Amniotic stem cell (primary cell): ENCODE data around the gene PRR23E.

Experiments
- DNase-seq: peaks from one replicate; lab custom pipeline; 2025; lab: John Stamatoyannopoulos, UW

Gene PRR23E, protein sequence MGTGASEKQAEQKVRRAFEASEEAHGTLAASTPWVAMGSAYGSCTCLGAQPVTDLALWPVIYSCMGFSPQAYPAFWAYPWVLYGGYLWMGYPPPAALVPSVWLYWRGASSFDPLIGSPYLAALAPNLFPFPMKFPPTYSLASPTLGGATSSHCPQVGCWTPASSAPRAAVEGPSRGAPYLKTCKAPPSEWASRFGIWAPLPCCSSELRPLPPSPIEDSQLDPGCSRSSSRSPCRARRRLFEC

DNA sequence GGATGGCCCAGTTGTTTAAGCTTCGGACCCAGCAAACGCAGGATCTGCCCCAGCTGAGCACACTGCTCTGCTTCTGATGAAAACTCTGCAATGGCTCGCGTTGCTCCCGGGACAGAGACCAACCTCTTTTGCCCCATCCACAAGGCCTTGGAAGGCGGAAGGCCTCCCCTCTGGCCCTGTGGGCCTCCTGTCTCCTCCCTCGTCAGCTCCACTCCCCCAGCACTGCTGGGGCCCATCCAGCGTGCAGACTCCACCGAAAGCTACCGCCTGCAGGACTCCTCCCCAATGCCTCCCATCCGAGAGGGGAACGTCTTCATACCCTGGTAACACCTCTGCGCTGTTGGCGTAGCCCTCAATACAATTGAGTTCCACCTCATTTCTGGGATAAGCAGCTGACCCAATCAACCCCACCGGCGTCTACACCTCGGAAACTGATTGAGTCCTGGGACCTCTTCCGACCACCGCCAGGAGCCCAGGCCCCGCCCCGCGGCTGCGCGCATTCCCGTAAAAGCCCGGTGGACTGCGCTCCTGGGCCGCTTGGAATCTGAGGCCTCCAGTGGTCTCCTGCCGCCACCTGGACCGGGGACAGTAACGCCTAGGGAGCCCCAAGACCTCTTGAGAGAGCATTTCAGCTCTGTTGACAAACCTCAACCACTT lies at the start of gene PRR23E:
Gene PRR23E, plus strand, starts transcription at position 556 of the 657 bp plus-strand sequence. CDS start 3,555 bp downstream, outside the sequence.
- no peak for DNase-seq

DNA sequence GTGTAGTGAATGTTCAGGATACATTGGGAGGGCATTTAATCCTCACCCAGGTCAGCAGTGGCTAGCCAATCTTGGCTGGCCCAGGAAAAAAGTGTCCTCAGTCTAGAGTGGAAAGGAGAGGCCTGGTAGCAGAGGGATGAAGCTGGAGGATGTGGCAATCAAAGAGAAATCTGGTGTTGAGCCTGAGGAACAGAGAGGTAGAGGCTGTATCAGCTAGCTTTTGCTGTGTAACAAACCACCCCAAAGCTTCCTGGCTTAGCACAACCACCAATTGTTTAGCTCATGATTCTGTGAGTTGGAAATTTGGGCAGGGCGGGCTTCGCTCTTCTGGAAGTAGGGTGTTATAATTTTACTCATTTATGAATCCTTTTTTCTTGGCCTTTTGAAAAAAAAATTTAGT lies 49.8 kb upstream of the PRR23E start:
- no peak for DNase-seq

DNA sequence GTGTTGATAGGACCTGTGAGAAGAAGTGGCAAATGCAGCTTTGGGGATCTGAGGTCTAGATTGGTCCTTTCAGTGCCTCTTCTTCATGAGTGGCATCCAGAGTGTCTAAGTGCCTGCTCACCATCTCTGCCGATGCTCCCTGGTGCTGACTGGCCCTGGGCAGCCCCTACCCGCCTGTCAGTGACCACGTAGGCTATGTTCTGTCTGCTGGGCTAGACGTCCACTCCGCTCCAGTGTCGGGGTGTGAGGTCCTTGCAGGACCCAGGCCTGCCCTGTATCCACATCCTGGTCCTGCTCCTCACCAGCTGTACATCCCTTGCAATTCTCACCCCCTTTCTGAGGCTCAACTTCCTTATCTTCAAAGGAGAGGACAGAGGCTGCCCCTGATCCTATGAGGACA lies 48.3 kb upstream of the PRR23E start:
- no peak for DNase-seq

DNA sequence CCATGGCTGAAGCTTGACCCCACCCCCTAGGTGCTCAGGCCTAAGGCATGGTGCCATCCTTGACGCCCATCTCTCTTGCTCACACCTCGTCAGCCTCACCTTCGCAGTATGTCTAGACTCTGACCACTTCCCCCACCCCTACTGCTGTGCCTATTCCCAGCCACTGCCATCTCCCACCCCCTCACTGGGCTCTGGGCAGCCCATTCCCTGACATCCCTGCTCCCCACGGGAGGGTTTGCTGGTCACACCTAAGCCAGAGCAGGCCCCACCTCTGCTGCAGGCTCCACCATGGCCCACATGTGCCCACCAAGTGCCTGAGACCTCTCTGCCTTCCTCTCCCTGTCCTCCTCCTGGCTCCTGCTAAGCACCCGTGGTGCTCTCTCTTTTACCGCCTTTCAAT lies 47.7 kb upstream of the PRR23E start:
- DNase-seq = no peak

DNA sequence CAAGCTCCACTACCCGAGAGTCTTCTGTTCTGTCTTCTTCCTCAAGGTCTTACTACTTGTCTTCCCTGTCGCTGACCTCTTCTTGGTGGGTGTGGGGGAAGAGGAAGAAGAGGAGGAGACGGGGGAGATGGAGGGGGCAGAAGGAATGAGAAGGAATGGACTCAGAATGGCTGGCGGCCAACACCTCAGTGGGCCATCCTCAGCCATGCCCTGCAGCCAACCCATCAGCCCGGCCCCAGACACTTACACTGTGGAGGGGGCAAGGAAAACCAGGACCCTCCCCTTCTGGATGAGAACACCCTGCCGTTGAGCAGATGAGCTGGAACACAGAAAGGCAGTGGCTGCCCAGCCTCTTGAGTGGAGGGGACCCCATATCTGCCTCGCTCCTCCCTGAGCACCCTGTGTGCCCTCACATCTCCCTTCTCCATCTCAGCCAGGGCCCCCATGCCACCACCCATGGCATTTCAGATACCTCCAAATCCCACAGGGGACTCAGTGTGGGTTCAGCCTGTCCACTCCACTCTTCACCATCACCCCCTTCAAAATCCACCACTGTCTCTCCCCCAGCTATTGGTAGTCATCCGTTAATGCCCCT lies 45.5 kb upstream of the PRR23E start:
- DNase-seq = no peak

DNA sequence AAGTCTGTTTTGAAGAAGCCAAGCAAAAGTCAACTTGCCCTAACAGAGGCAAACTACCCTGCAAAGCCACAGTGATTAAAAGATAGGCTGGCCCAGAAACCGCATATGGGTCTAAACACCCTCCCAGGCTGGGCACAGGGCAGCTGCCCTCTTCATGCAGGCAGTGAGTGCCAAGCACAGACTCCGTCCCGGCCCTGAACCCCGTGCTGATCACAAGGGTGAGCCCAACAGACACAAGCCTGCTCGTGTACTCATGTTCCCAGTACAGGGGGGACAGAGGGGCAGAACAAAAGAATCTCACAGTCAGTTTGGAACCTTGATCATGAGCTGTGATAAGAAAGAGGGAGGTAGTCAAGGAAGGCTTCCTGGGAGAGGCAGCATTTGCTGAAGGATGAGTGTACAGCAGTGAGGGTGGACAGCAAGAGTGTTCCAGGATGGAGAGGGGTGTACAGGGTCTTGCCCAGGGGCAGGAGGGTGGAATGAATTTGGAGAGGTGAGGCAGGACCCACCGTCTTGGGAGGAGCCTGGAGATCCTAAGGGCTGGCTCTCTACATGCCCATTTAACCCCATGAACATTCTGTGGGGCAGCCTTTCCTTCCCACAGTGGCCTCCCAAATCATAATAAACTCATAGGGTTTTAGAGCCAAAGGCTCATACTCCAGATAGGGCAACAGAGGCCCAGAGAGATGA lies 43.2 kb upstream of the PRR23E start:
- DNase-seq = no peak

DNA sequence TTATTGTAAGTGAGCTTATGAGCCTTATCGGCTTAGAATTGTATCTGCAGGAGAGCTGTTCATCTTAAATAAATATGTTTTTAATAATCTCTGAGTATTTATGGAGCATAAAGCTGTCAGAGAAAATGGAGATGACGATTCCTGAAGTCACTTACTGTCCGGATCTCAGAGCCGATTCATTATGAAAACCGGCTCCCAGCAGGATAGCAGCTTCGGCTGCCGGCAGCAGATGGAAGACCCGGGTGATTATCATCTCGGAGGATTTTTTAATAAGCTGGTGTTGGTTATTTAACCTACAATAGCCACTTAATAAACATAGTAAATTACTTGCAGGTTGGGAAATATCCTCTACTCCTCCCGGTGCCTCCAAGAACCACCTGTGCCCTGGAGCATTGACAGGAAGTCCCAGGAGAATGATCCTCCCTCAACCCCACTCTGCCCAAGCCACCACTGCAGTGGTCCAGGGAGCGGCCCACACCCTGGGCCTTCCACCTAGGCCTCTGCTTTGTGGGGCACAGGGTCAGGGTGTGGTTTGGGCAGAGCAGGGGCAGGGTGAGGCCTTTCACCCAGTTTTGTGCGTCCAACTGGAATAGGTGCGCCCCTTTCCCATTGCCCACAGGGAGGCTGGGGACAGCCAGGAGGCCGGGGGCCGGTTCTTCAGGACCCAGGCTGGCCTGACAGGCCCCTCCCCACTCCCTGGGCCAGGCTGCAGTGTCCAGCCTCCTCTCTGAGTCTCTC lies 42.2 kb upstream of the PRR23E start:
- DNase-seq = no peak

DNA sequence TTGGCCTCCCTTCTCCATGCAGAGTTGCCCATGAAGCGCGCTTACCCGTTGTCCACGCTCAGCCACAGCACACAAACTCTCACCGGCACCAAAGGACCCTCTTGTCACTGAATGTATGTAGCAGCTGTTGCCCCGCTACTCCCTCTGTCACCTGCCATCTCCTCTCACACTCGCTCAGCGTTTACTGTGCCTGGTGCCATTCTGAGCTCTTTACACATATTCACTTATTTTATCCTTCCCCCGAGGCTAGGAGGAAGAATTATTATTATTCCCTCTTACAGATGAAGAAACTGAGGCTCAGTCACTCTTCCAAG lies 41.7 kb upstream of the PRR23E start:
- DNase-seq = no peak

DNA sequence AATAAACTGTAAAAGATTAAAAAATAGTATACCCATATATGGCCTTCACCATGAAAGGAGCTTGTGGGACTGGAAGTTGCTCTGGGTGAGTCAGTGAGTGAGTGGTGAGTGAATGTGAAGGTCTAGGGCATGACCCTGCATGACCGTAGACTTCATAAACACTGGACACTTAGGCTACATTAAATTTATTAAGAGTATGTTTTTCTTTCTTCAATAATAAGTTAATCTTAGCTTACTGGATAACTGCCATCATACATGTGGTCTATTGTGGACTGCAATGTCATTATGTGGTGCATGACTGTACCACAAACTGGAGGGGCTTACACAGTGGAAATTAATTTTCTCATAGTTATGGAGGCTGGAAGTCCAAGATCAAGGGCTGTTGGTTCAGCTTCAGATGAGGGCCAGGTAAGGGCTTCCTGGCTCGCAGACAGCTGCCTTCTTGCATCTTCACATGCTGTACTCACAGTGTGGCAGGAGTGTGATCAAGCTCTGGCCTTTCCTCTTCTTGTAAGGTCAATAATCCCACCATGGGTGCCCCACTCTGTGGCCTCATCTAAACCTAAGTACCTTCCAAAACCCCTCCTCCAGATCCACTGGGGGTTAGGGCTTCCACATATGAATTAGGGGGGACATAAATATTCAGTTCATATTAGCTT lies 40.8 kb upstream of the PRR23E start:
- no peak for DNase-seq

DNA sequence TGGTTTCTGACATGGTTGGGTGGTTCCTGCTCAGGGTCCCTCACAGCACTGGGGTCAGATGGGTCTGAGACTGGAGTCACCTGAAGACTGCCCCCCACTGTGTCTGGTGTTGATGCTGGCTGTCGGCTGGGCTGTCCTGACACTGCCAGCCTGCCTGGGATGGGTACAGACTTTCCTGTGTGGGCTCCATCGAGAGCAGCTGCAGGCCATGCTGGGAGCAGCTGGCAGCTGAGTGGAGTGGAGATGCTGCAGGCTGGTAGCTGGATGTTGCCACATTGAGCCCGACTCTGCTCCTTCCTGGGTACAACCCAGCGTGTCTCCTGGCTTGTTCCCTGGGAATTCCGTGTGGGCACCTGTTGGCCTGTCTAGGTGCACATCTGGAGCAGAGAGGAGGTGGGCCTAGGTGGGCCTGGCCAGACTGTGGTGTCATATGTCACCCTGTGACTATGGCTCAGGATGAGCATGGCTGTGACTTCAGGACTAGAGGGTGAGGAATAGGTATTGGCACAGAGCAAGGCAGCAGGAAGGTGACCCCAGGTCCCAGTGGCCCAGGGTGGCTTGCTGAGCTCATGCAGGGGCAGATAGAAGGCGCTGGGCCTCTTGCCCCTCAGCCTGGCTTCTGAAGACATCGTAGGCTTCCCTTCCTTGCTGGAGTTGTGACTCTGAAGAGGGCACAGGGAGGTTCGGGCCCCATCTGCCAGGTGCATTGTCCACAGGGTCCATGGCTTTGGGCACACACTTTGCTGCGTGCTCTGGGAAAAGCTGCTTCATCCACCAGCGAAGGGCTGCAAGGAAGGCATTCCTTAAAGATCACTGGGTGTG lies 40.0 kb upstream of the PRR23E start:
- DNase-seq = no peak

DNA sequence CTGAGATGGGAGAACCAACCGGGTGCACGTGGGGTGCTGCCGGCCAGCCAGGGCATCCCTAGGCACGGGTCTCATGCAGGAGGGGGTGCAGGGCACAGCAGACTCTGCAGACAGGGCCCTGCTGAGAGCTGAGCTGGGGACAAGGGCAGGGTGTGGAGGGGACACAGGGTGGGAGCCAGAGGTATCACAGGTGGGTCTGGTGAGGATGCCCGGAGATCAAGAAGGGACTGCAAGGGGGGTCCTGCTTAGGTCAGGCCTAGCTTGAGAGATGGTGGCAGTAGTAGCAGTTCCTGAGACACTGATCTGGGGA lies 39.5 kb upstream of the PRR23E start:
- DNase-seq = no peak

DNA sequence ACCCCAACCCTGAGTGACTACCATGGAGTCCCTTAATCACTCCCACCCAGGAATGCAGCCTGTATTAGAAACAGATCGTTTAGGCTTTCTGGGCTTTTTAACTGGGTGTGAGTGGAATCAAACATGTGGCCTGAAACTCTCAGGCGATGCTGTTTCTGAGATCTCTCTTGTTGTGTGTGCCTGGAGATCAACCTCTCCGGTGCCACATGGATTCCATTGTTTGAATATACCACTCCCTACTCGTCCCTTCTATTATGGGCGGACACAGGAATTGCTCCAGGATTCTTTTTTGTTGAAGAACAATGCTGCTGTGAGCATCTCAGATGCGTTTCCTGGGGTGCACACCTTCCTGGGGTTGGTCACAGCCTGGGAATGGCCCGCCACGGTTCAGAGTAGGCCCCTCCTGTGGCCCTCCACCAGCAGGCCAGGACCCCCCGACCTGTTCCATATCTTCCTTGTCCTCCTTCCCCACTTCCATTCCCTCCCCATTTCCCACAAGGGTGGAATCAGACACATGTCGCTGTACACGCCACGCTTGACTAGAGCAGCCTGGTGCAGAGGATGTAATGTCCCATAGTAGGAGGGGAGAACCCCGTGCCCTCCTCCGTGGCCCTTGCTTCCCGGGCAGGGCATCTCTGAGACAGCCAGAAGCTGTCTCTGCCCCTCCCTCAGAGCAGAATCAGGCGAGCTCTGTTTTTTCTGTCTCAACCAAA lies 36.4 kb upstream of the PRR23E start:
- DNase-seq = no peak

DNA sequence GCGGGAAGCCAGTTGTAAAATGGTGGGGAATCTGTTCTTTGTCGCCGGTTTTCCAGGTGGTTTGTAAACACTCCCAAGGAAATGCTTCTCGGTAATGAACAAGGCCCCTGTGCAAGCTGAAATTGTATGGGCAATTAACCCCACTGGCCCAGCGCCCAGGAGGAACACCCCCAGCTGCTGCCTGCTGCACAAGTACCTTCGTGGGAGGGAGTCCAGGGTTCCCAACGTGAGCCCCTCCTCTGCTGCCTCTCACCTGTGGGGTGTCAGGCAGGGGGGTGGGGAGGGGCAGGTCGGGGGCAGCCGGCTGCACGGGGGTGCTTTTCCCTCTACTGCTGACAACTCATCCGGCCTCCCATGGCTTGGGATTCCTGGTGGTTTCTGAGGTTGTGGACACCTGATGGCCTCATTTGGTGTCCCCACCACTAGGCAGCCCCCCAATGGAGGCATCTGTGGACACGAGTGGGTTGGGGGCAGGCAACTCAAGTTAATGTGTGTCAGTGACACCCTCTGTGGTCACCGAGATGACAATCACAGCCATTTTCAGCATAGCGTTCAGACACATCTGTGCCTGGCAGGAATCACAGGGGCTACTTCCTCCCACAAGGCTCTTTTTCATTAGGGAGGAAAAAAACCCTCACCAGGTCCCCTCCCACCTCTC lies 35.6 kb upstream of the PRR23E start:
- DNase-seq = no peak

DNA sequence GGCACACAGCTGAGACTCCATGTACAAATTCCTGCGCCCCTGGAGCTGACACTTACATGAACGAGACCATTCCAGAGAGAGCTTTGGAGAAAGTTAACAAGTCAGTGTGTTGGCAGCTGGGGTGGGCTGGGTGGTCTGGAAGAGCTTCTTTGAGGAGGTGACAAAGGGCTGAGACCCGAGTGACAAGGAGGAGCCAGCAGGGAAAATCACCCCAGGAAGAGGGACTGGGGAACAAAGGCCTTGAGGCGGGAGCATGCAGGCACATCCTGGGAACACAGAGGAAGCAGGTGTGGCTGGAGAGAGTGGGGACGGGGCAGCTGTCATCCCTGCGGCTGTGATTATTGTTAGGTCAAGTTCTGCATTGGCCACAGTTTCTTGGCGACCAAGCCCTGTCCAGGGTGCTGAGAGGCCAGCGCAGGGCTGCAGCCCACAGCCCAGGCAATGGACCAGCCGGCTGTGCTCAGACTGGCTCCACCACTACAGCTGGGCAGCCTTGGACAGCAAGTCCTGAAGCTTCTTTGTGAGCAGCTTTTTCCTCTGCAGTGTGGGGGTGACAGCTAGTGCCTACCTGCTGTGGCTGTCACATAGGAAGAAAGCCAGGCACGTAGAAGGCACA lies 34.2 kb upstream of the PRR23E start:
- DNase-seq = no peak

DNA sequence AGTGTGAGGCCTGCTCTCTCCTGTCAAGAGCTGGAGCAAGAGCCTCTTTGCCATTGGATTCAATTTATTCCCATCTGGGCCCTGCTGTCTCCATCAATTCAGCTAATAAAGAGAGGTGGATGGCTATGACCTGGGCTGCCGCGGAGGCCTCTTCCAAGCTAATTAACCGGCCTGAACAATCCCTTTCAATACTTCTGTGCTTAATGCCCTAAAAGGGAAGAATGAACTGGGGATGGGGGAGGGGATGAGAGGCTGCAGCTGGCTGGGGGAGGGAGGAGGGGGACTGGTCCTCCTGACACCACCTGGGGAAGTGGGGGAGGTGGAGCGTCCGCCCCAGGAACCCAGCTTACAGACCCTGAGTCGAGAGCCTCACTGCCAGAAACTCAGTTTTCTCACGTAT lies 33.4 kb upstream of the PRR23E start:
- DNase-seq = no peak

DNA sequence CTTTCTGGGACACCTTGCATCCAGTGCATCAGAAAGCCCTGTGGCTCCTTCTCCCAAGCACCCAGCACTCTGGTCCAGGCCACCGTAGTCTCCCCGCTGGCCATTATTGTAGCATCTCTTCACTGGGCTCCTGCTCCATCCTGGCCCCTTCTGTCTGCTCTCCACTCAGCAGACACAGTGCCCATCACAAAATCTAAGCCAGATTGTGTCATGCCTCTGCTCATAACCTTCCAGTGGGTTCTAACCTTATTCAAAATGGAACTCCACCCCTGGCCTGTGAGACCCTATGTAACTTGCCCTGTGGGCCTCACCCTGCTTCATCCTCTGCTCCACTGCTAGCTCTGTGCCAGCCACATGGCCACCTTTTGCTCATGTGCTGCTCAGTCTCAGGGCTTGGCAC lies 31.7 kb upstream of the PRR23E start:
- DNase-seq = no peak

DNA sequence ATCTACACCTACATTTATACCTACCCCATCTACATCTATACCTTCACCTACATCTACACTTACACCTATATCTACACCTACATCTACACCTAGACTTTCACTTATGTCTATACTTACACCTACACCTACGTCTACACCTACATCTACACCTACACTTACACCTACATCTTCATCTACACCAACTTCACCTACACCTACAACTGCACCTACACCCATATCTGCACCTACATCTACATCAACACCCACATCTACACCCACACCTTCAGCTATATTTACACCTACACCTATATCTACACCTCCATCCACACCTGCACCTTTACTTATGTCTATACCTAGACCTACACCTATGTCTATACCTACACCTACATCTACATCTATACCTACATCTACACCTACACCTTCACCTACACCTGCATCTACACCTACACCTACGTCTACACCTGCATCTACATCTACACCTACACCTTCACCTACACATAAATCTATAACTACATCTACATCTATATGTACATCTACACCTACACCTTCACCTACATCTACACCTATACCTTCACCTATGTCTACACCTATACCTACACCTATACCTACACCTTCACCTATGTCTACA lies 30.9 kb upstream of the PRR23E start:
- DNase-seq = no peak

DNA sequence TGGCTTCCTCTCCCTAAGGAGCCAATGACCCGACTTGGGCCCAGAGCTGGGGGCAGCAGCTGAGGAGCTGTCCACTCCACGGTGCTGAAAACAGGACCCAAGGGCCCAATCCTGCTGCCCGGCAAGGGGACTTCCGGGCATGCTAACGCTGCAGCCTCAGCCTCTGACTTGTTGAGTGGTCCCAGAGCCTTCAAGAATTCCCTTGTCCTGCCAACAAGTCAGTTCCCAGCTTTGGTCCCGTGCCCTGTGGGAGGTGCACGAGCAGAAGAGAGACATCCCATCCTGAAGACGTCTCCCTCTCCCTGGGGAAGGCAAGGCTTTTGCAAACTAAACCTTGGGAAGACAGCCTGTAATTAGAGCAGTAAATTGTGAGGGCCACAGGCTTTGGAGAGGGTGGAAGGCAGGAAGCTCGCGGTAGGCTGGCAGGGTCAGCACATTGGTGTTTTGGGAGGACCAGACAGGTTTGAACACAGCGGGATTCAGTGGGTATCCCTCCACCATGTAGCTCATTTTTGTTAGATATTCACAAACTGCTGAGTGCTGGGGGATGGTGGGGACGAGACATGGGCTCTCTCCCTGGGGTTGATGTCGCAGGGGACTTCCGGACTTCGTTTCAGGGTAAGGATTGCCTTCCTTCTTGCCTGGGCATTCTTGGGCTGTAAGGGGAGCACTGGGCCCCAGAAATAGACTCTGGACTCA lies 29.8 kb upstream of the PRR23E start:
- DNase-seq = no peak

DNA sequence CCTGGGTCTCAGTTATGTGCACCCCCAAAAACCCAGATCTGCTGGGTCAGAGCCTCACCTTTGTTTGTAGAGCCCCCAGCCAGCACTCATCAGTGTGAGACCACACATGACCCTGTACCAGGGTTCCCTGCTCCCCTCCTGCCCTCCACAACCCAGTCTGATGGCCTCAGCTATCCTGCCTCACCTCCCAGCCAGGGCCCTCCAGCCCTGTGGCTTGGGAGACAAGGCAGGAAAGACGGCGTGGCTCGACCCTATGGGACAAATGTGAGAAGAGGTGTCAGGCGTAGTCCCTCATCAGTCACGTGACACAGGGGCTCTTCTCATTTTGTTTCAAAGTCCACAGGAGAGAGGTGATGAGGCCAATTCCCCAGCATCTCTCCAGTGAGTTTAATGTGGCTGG lies 28.3 kb upstream of the PRR23E start:
- no peak for DNase-seq
